ENCODE measurements around the gene CLECL1. TPM values are rescaled to one million over a fixed set of nuclear protein-coding genes. Genes with fewer than 3 reads are reported as not detected.

Gene CLECL1
- total RNA-seq, 2 experiments from 2014 or later: 1.2 to 1.4 TPM

- Mint-ChIP-seq H3K36me3 (ENCODE audit: low read depth) (peaks cover 67% of the 10 kb centered on the region), H3K4me3 (peak overlapping the region; percentile 99), H3K4me1 (peaks cover 52% of the 10 kb centered on the region), H3K27me3 (no peaks in the 10 kb centered on the region), H3K9me3 (peaks cover 7% of the 10 kb centered on the region), H3K27ac (peak overlapping the region; percentile 97)
- CTCF ChIA-PET: interaction anchor here (0.6 to 6.3 kb wide), 9 partner anchors 9 to 106 kb away, joined by 3 to 55 read pairs (median 4); no protein-coding TSS in a partner anchor
- DNase-seq: no peak
- POLR2A ChIA-PET: interaction anchor here (0.8 to 10.8 kb wide), 8 partner anchors 38 to 111 kb away, joined by 4 to 125 read pairs (median 10); partner anchors contain the start of genes CLEC2B and CLEC2D
These were observed 25.2 kb upstream of the CLECL1 start for GRCh38 chr12:9758119-9758518.

GRCh38 chr12:9757433-9758025 is 24.6 kb upstream of the CLECL1 start:
- CTCF ChIA-PET: interaction anchor here (0.6 to 6.3 kb wide), 6 partner anchors 9 to 106 kb away, joined by 3 to 55 read pairs (median 16); no protein-coding TSS in a partner anchor

GRCh38 chr12:9756706-9757105 is 23.8 kb upstream of the CLECL1 start:
- peaks cover 49% of the 10 kb centered on the region for H3K4me1 Mint-ChIP-seq
- H3K27me3 Mint-ChIP-seq: no peaks in the 10 kb centered on the region
- no peak for DNase-seq
- POLR2A ChIA-PET: interaction anchor here (0.5 to 10.8 kb wide), 4 partner anchors 39 to 112 kb away, joined by 3 to 125 read pairs (median 9); partner anchors contain the start of gene CLEC2B
- peaks cover 75% of the 10 kb centered on the region for H3K36me3 Mint-ChIP-seq (ENCODE audit: low read depth)
- no peaks in the 10 kb centered on the region for H3K9me3 Mint-ChIP-seq
- H3K27ac Mint-ChIP-seq: peak overlapping the region; percentile 97
- H3K4me3 Mint-ChIP-seq: peak overlapping the region; percentile 99
- CTCF ChIA-PET: interaction anchor here (0.7 to 6.3 kb wide), 6 partner anchors 14 to 397 kb away, joined by 3 to 55 read pairs (median 4); no protein-coding TSS in a partner anchor

More at GRCh38 chr12:9757433-9758025, 24.6 kb upstream of the CLECL1 start:
- no peak for DNase-seq
- H3K27ac Mint-ChIP-seq: peak overlapping the region; percentile 97
- H3K4me1 Mint-ChIP-seq: peaks cover 54% of the 10 kb centered on the region
- H3K9me3 Mint-ChIP-seq: peaks cover 6% of the 10 kb centered on the region
- H3K4me3 Mint-ChIP-seq: peak overlapping the region; percentile 99
- POLR2A ChIA-PET: interaction anchor here (0.8 to 10.8 kb wide), 3 partner anchors 38 to 111 kb away, joined by 10 to 125 read pairs (median 10); partner anchors contain the start of gene CLEC2B
- peaks cover 72% of the 10 kb centered on the region for H3K36me3 Mint-ChIP-seq (ENCODE audit: low read depth)
- no peaks in the 10 kb centered on the region for H3K27me3 Mint-ChIP-seq

- ChIA-PET POLR2A (interaction anchor here (0.5 to 10.8 kb wide), 5 partner anchors 40 to 113 kb away, joined by 3 to 125 read pairs (median 7); partner anchors contain the start of gene CLEC2B), CTCF (interaction anchor here (0.7 to 6.3 kb wide), 5 partner anchors 14 to 397 kb away, joined by 3 to 55 read pairs (median 4); no protein-coding TSS in a partner anchor)
- no peak for DNase-seq
- Mint-ChIP-seq H3K36me3 (ENCODE audit: low read depth) (peaks cover 77% of the 10 kb centered on the region), H3K4me1 (peaks cover 50% of the 10 kb centered on the region), H3K27ac (peak overlapping the region; percentile 97), H3K27me3 (no peaks in the 10 kb centered on the region), H3K9me3 (no peaks in the 10 kb centered on the region), H3K4me3 (peak overlapping the region; percentile 99)
These were observed 23.3 kb upstream of the CLECL1 start for GRCh38 chr12:9756170-9756569.

- Mint-ChIP-seq H3K4me1 (peaks cover 49% of the 10 kb centered on the region), H3K27ac (peak overlapping the region; percentile 70), H3K27me3 (no peaks in the 10 kb centered on the region), H3K36me3 (ENCODE audit: low read depth) (peaks cover 77% of the 10 kb centered on the region), H3K9me3 (no peaks in the 10 kb centered on the region), H3K4me3 (peak overlapping the region; percentile 99)
- DNase-seq: no peak
- ChIA-PET CTCF (interaction anchor here (0.8 to 6.3 kb wide), 6 partner anchors 13 to 398 kb away, joined by 3 to 55 read pairs (median 4); no protein-coding TSS in a partner anchor), POLR2A (interaction anchor here (0.5 to 10.8 kb wide), 4 partner anchors 40 to 114 kb away, joined by 3 to 125 read pairs (median 6); partner anchors contain the start of gene CLEC2B)
These were observed 22.7 kb upstream of the CLECL1 start for GRCh38 chr12:9755567-9755966.

GRCh38 chr12:9755035-9755434 is 22.1 kb upstream of the CLECL1 start:
- no peaks in the 10 kb centered on the region for H3K9me3 Mint-ChIP-seq
- peak overlapping the region; percentile 70 for H3K4me3 Mint-ChIP-seq
- peaks cover 74% of the 10 kb centered on the region for H3K36me3 Mint-ChIP-seq (ENCODE audit: low read depth)
- ChIA-PET POLR2A (interaction anchor here (10.8 kb wide), 1 partner anchor 41 kb away, joined by 125 read pairs; no protein-coding TSS in a partner anchor), CTCF (interaction anchor here (0.8 to 6.3 kb wide), 5 partner anchors 13 to 59 kb away, joined by 3 to 55 read pairs (median 5); no protein-coding TSS in a partner anchor)
- H3K27ac Mint-ChIP-seq: peak overlapping the region; percentile 70
- H3K4me1 Mint-ChIP-seq: peaks cover 54% of the 10 kb centered on the region
- no peaks in the 10 kb centered on the region for H3K27me3 Mint-ChIP-seq
- DNase-seq: no peak

- Mint-ChIP-seq H3K9me3 (no peaks in the 10 kb centered on the region), H3K4me3 (peak overlapping the region; percentile 54), H3K4me1 (peaks cover 55% of the 10 kb centered on the region), H3K27ac (peak overlapping the region; percentile 59), H3K27me3 (no peaks in the 10 kb centered on the region), H3K36me3 (ENCODE audit: low read depth) (peaks cover 68% of the 10 kb centered on the region)
- DNase-seq: no peak
- POLR2A ChIA-PET: interaction anchor here (0.6 to 10.8 kb wide), 2 partner anchors 42 to 103 kb away, joined by 3 to 125 read pairs; no protein-coding TSS in a partner anchor
- CTCF ChIA-PET: interaction anchor here (1.2 to 6.3 kb wide), 6 partner anchors 8 to 46 kb away, joined by 3 to 55 read pairs (median 16); no protein-coding TSS in a partner anchor
These were observed 21.4 kb upstream of the CLECL1 start for GRCh38 chr12:9754099-9754927.

- H3K4me1 Mint-ChIP-seq: peaks cover 58% of the 10 kb centered on the region
- POLR2A ChIA-PET: interaction anchor here (10.8 kb wide), 1 partner anchor 43 kb away, joined by 125 read pairs; no protein-coding TSS in a partner anchor
- CTCF ChIA-PET: interaction anchor here (0.9 to 6.3 kb wide), 5 partner anchors 9 to 60 kb away, joined by 3 to 55 read pairs (median 4); no protein-coding TSS in a partner anchor
- no peak for DNase-seq
- no peaks in the 10 kb centered on the region for H3K27me3 Mint-ChIP-seq
- peaks cover 61% of the 10 kb centered on the region for H3K36me3 Mint-ChIP-seq (ENCODE audit: low read depth)
- H3K27ac Mint-ChIP-seq: peak overlapping the region; percentile 34
- H3K9me3 Mint-ChIP-seq: no peaks in the 10 kb centered on the region
- H3K4me3 Mint-ChIP-seq: peak overlapping the region; percentile 28
These were observed 20.6 kb upstream of the CLECL1 start for GRCh38 chr12:9753498-9753897.

- no peaks in the 10 kb centered on the region for H3K9me3 Mint-ChIP-seq
- POLR2A ChIA-PET: interaction anchor here (10.8 kb wide), 1 partner anchor 43 kb away, joined by 125 read pairs; no protein-coding TSS in a partner anchor
- CTCF ChIA-PET: interaction anchor here (0.9 to 6.3 kb wide), 4 partner anchors 10 to 61 kb away, joined by 3 to 55 read pairs (median 18); no protein-coding TSS in a partner anchor
- no peaks in the 10 kb centered on the region for H3K27me3 Mint-ChIP-seq
- peaks cover 57% of the 10 kb centered on the region for H3K36me3 Mint-ChIP-seq (ENCODE audit: low read depth)
- no peak for DNase-seq
- peak overlapping the region; percentile 34 for H3K27ac Mint-ChIP-seq
- H3K4me1 Mint-ChIP-seq: peaks cover 59% of the 10 kb centered on the region
- peak overlapping the region; percentile 28 for H3K4me3 Mint-ChIP-seq
These were observed 20.2 kb upstream of the CLECL1 start for GRCh38 chr12:9753073-9753472.

GRCh38 chr12:9752145-9752933 is 19.4 kb upstream of the CLECL1 start:
- H3K27me3 Mint-ChIP-seq: no peaks in the 10 kb centered on the region
- peaks cover 49% of the 10 kb centered on the region for H3K36me3 Mint-ChIP-seq (ENCODE audit: low read depth)
- peak overlapping the region; percentile 52 for H3K4me3 Mint-ChIP-seq
- no peaks in the 10 kb centered on the region for H3K9me3 Mint-ChIP-seq
- CTCF ChIA-PET: interaction anchor here (1.0 to 6.9 kb wide), 5 partner anchors 10 to 378 kb away, joined by 3 to 120 read pairs (median 9); partner anchors contain the start of gene CLEC7A
- POLR2A ChIA-PET: interaction anchor here (1.3 to 10.8 kb wide), 2 partner anchors 8 to 44 kb away, joined by 5 to 125 read pairs; partner anchors contain the start of gene CD69
- peak overlapping the region; percentile 83 for H3K27ac Mint-ChIP-seq
- H3K4me1 Mint-ChIP-seq: peaks cover 62% of the 10 kb centered on the region
- no peak for DNase-seq
